KG1 (cell line): ENCODE measurements around the gene BCAR3.

ENCODE experiments used
- DNase-seq: peaks from one replicate; lab custom pipeline; 2025; lab: John Stamatoyannopoulos, UW

BCAR3 gene

GRCh38 chr1:93681101-93681988 is at the start of gene BCAR3:
TSS of gene BCAR3 (minus strand) at chr1:93681837. CDS start at chr1:93674930, 6,907 bp downstream.
- DNase-seq, result no peak

- DNase-seq, result no peak
Measured at GRCh38 chr1:93730621-93731020, 49.0 kb upstream of the BCAR3 start.

- no peak for DNase-seq
Measured at GRCh38 chr1:93729906-93730305, 48.3 kb upstream of the BCAR3 start.

- DNase-seq, result no peak
Measured at GRCh38 chr1:93729502-93729901, 47.9 kb upstream of the BCAR3 start.

- no peak for DNase-seq
Measured at GRCh38 chr1:93728480-93729131, 47.0 kb upstream of the BCAR3 start.

- no peak for DNase-seq
Measured at GRCh38 chr1:93723733-93724270, 42.2 kb upstream of the BCAR3 start.

- DNase-seq, result no peak
Measured at GRCh38 chr1:93723110-93723509, 41.5 kb upstream of the BCAR3 start.

- no peak for DNase-seq
Measured at GRCh38 chr1:93722081-93723031, 40.7 kb upstream of the BCAR3 start.

- DNase-seq, result no peak
Measured at GRCh38 chr1:93720956-93721626, 39.5 kb upstream of the BCAR3 start.

- no peak for DNase-seq
Measured at GRCh38 chr1:93717640-93718039, 36.0 kb upstream of the BCAR3 start.

- DNase-seq, result no peak
Measured at GRCh38 chr1:93716941-93717368, 35.3 kb upstream of the BCAR3 start.

- no peak for DNase-seq
Measured at GRCh38 chr1:93716163-93716562, 34.5 kb upstream of the BCAR3 start.

- DNase-seq, result no peak
Measured at GRCh38 chr1:93715529-93716126, 34.0 kb upstream of the BCAR3 start.

GRCh38 chr1:93714356-93714755 is 32.7 kb upstream of the BCAR3 start:
- no peak for DNase-seq

- no peak for DNase-seq
Measured at GRCh38 chr1:93713341-93713740, 31.7 kb upstream of the BCAR3 start.

GRCh38 chr1:93712741-93713140 is 31.1 kb upstream of the BCAR3 start:
- no peak for DNase-seq

GRCh38 chr1:93710499-93711453 is 29.1 kb upstream of the BCAR3 start:
- DNase-seq, result no peak

GRCh38 chr1:93708734-93709481 is 27.3 kb upstream of the BCAR3 start:
- no peak for DNase-seq

- DNase-seq, result no peak
Measured at GRCh38 chr1:93707956-93708355, 26.3 kb upstream of the BCAR3 start.
